Motor neuron (in vitro differentiated cells): ENCODE results near the gene SECISBP2L. TPM values are rescaled to one million over a fixed set of nuclear protein-coding genes. Genes with fewer than 3 reads are reported as not detected.
A peak's percentile ranks its signal among the peaks of the same experiment; 100 is the strongest.

Experiments
- ATAC-seq, 8 experiments: fragments of 200-7000 bp; cut with Tn5 transposase; replicated peaks in 6 of 8; 2 replicates each; pipeline ENCODE4 v1.8.0; 2021; ENCODE audit warnings: mild to moderate bottlenecking in 8 of 8, moderate library complexity in 8 of 8
- H3K27ac ChIP-seq, 2 donors: fragments of 250-450 bp; sonication (Bioruptor Pico); 2 replicates each; pipeline ENCODE4 v1.9.0; 2021; ENCODE audit warnings: antibody characterized with exemption in 2 of 2, mild to moderate bottlenecking in 2 of 2, moderate library complexity in 1 of 2
- H3K4me1 ChIP-seq, 2 donors: fragments of 250-450 bp; sonication (Bioruptor Pico); replicated peaks in 1 of 2; 2 replicates each; pipeline ENCODE4 v1.6.1; 2021; ENCODE audit warnings: antibody characterized with exemption in 2 of 2, mild to moderate bottlenecking in 2 of 2, moderate library complexity in 1 of 2
- H3K4me3 ChIP-seq, 5 donors: fragments of 250-450 bp; sonication (Bioruptor Pico); 2 replicates each; pipeline ENCODE4 v1.9.0; 2021; ENCODE audit warnings: antibody characterized with exemption in 5 of 5, mild to moderate bottlenecking in 5 of 5, moderate library complexity in 4 of 5
- WGBS, 10 experiments: fragments of 450-650 bp; shearing (Covaris generic); methylation state at CpG; one replicate each; pipeline ENCODE4 v1.0.0; 2022; 5-methylcytosine and 5-hydroxymethylcytosine counted together
- in situ Hi-C, 9 experiments: fragments of 400-800 bp; cut with MboI; loops; one replicate each; pipeline ENCODE4 v1.15.0; 2021; ENCODE audit warnings: low sequenced_read_pairs in 9 of 9, low pct_unique_long_range_greater_than_20kb in 2 of 9; ENCODE audit not compliant: unreplicated experiment in 9 of 9
- total RNA-seq, 8 experiments: library from RNA; unstranded; fragments of 300-600 nt; gene quantifications; 2 replicates each; pipeline versions ENCODE4 v1.2.3 to v1.2.4, GENCODE V29; 2022

The SECISBP2L gene
- total RNA-seq, 8 experiments from 2014 or later: 27.1 to 58.8 (median 35.3) TPM

DNA sequence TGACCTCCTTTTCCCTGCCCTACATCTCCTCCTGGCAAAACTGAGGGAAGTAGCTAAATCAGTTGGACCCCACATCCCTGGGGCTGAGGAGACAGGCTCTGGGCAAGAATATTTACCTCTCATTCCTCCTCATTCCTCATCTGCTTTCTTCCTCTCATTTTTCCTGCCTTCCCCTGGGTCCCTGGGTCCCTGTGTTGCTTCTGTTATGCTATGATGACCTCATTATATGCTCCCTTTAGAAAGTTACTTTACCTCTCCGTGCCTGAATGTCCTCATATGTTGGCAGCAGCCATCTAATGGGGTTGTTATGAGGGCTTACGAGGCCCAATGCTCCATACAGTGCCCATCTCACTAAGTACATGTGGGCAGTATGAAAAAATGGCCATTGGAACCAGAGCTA is 81.3 kb downstream of the SECISBP2L start:
- in situ Hi-C loops: loop anchor here in 1 of 9 experiments (10.0 kb wide), 1 partner anchor 100 kb away; no protein-coding TSS in a partner anchor
- WGBS, 10 experiments: 29 to 100% (median 80%) methylated on average over 1 to 2 of the region's 2 CpGs; no CpG with 5 or more reads in 2 of the 10 experiments

GRCh38 chr15:48963524-48964113 is 82.6 kb downstream of the SECISBP2L start, which contains the start of gene SHC4:
TSS of gene SHC4 (minus strand) at chr15:48963919. CDS start at chr15:48963015, 904 bp downstream.
- 0 to 1% (median 0%) methylated on average over 2 to 15 of the region's 16 CpGs; no CpG with 5 or more reads in 1 of the 10 experiments for WGBS, 10 experiments
- ATAC-seq: peak; percentile 78 to 90 (median 88)
- Histone ChIP-seq H3K4me1 (peaks cover 14 to 28% of the 10 kb centered on the region in 2 donors), H3K4me3 (peak within 1 kb of the TSS; percentile 38 to 74 (median 45)), H3K27ac (peak within 1 kb of the TSS; percentile 35 to 76)
- in situ Hi-C loops: loop anchor here in 1 of 9 experiments (10.0 kb wide), 1 partner anchor 99 kb away; no protein-coding TSS in a partner anchor

More for the DNA sequence above, 81.3 kb downstream of the SECISBP2L start:
- Histone ChIP-seq H3K27ac (peak overlapping the region; percentile 35 to 76), H3K4me3 (no peak overlapping the region), H3K4me1 (peaks cover 14 to 25% of the 10 kb centered on the region in 2 donors)
- ATAC-seq: no peak

DNA sequence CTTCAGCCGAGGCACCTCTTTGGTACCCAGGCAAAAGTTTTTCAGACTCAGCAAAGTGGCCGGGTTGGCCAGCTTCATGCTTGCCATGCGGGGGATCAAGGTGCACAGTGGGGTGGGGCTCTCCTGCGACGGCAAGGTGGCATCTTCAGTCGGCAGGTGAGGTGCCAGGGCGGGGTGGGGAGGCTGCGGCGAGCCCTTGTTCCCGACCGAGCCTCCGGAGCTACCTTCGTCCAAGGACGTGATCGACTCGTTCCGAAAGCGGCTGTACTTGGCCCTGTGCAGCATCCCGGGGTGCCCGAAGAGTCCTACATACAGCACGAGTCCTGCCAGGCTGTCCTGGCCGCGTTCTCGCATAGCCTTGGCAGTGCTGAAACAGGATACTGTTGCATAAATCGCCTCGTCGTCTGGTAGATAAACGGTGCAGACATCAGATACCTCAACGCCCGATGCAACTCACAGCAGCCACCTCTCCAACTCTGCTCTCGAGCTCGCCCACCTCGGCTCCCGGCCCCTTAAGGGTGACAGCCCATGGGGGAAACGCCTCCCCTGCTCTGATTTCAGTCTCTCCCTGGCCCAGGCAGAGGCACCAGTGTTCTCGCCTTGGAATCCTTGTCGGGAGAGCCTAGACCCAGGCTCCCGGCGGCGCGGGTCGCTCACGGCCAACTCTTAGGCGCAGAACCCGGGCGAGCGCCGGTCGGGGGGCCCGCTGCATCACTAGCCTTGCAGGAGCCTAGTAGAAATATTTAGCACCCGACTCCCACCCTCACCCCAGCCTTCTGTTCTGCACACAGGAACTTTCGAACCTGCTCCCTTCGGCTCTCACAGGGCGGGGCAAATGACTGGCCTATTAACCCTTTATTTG is 83.4 kb downstream of the SECISBP2L start:
- WGBS, 10 experiments: 0 to 9% (median 2%) methylated on average over 3 to 23 of the region's 54 CpGs; no CpG with 5 or more reads in 3 of the 10 experiments
- H3K4me1 ChIP-seq: peaks cover 14 to 28% of the 10 kb centered on the region in 2 donors
- in situ Hi-C loops: loop anchor here in 1 of 9 experiments (10.0 kb wide), 1 partner anchor 98 kb away; no protein-coding TSS in a partner anchor
- peak; percentile 49 to 70 (median 56) for ATAC-seq
- H3K4me3 ChIP-seq: peak overlapping the region; percentile 38 to 74 (median 45)
- peak overlapping the region; percentile 19 to 76 for H3K27ac ChIP-seq

- no peak for ATAC-seq
- in situ Hi-C loops: no loop called here
- 43 to 100% (median 70%) methylated on average over 1 to 3 of the region's 3 CpGs; no CpG with 5 or more reads in 1 of the 10 experiments for WGBS, 10 experiments
Measured at GRCh38 chr15:48955967-48956366, 90.3 kb downstream of the SECISBP2L start.

GRCh38 chr15:48955370-48955769 is 90.9 kb downstream of the SECISBP2L start:
- Histone ChIP-seq H3K27ac (no peak overlapping the region), H3K4me1 (peaks cover 0 to 4% of the 10 kb centered on the region in 2 donors), H3K4me3 (no peak overlapping the region)
- WGBS, 10 experiments: 66 to 100% (median 80%) methylated on average over 1 to 4 of the region's 4 CpGs; no CpG with 5 or more reads in 3 of the 10 experiments
- no peak for ATAC-seq
- in situ Hi-C loops: no loop called here

More at GRCh38 chr15:48955967-48956366, 90.3 kb downstream of the SECISBP2L start:
- no peak overlapping the region for H3K27ac ChIP-seq
- H3K4me1 ChIP-seq: peaks cover 0 to 4% of the 10 kb centered on the region in 2 donors
- no peak overlapping the region for H3K4me3 ChIP-seq

- no peak for ATAC-seq
- in situ Hi-C loops: no loop called here
- Histone ChIP-seq H3K4me3 (no peak overlapping the region), H3K27ac (no peak overlapping the region), H3K4me1 (no peaks in the 10 kb centered on the region)
- 25 to 100% (median 83%) methylated on average over 1 to 5 of the region's 5 CpGs for WGBS, 10 experiments
Measured at GRCh38 chr15:48954538-48954937, 91.7 kb downstream of the SECISBP2L start.

DNA sequence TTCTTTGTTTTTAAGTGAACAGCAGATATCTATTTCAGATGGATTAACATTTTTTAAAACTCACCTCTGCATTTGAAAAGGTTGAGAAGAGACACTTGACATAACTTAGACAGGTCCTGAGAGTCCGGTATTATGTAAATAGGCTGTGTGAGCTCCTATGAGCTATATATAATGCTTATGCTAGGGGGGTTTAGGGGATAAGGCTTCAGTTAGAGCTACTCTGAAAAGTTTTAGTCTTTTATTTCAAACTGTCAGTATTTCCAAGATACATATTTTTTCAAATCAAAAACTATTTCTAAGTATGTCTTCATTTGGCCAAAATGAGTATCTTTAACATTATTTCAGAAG is 99.4 kb downstream of the SECISBP2L start:
- no peak overlapping the region for H3K27ac ChIP-seq
- in situ Hi-C loops: no loop called here
- H3K4me1 ChIP-seq: no peaks in the 10 kb centered on the region
- ATAC-seq: no peak
- no peak overlapping the region for H3K4me3 ChIP-seq
- 83 to 100% (median 100%) methylated on average over 1 of the region's 1 CpG; no CpG with 5 or more reads in 4 of the 10 experiments for WGBS, 10 experiments

DNA sequence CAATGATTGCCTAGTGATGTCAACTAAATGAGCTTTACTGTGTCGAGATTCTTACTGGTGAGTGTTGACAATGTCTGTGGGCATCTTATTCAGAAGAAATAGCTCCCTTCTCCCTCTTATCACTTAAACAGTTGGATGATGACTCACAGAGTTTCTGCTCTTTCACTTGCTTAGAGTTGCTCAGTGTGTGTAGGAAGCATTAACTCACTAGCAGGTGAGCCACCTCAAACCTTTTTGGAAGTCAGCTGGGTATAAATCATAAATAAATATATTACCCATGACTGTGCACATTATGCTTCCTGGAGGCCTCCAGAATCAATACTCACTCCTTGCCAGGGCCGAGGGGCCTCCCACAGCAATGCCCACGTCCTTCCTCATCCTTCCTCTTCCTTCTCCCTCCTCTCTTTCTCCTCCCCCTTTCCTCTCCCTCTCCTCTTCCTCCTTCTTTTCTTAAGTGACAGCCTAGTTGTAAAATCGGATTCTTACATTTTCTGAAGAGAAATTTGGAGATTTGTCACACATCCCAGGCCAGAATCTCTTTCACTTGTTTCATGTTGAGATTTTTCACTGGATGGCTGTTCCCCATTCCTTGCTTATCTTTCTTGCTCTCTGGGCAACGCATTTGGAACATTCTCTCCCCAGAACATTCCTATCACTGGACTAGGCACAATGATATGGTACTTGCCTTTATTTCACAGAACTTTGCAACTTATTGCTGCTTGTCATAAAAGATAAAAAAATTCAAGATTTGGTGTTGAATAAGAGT is 100.0 kb downstream of the SECISBP2L start:
- H3K4me1 ChIP-seq: no peaks in the 10 kb centered on the region
- ATAC-seq: peak in 3 of 8 experiments; percentile 57 to 78 (median 64)
- WGBS, 10 experiments: 25 to 75% (median 52%) methylated on average over 1 to 5 of the region's 5 CpGs; no CpG with 5 or more reads in 1 of the 10 experiments
- no peak overlapping the region for H3K4me3 ChIP-seq
- in situ Hi-C loops: no loop called here
- no peak overlapping the region for H3K27ac ChIP-seq

DNA sequence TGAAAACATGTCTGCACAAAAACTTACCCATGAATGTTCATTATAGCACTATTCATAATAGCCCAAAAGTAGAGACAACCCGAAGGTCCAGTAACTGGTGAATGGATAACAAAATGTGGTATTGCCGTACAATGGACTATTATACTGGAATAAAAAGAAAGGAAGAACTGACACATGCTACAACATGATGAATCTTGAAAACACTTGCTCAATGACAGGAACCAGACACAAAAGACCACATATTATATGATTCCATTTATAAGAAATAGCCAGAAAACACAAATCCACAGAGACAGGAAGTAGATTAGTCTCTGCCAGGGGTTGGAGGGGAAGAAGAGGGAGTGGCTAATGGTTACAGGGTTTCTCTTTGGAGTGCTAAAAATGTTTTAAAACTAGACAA is 100.9 kb downstream of the SECISBP2L start:
- no peak overlapping the region for H3K4me3 ChIP-seq
- H3K27ac ChIP-seq: no peak overlapping the region
- ATAC-seq: no peak
- no peaks in the 10 kb centered on the region for H3K4me1 ChIP-seq
- in situ Hi-C loops: no loop called here
- WGBS, 10 experiments: 20 to 100% (median 78%) methylated on average over 1 to 2 of the region's 2 CpGs; no CpG with 5 or more reads in 2 of the 10 experiments

DNA sequence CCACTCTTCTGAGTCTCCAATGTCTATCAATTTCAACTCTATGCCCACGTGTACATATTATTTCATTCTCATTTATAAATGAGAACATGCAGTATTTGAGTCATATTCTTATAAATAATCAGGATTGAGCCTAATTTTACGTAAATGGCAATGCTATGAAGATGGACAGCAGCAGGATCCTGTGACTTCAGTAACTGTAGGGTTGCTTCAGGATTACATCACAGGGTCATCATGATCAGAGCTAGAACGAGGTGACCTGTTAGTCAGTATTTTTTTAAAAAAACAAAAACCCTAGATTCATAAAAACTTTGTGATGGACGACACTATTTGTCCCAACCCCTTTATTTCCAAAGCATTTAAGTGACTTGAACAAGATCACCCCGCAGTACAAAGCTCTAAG is 104.3 kb downstream of the SECISBP2L start:
- H3K4me1 ChIP-seq: no peaks in the 10 kb centered on the region
- in situ Hi-C loops: no loop called here
- H3K27ac ChIP-seq: no peak overlapping the region
- H3K4me3 ChIP-seq: no peak overlapping the region
- 55 to 100% (median 67%) methylated on average over 1 to 5 of the region's 5 CpGs for WGBS, 10 experiments
- peak in 2 of 8 experiments; percentile 60 to 76 for ATAC-seq

GRCh38 chr15:48940508-48940907 is 105.7 kb downstream of the SECISBP2L start:
- Histone ChIP-seq H3K4me1 (no peaks in the 10 kb centered on the region), H3K27ac (no peak overlapping the region), H3K4me3 (no peak overlapping the region)
- ATAC-seq: peak in 7 of 8 experiments; percentile 27 to 95 (median 82)
- WGBS, 10 experiments: 21 to 93% (median 60%) methylated on average over 1 to 6 of the region's 6 CpGs; no CpG with 5 or more reads in 1 of the 10 experiments
- in situ Hi-C loops: no loop called here

DNA sequence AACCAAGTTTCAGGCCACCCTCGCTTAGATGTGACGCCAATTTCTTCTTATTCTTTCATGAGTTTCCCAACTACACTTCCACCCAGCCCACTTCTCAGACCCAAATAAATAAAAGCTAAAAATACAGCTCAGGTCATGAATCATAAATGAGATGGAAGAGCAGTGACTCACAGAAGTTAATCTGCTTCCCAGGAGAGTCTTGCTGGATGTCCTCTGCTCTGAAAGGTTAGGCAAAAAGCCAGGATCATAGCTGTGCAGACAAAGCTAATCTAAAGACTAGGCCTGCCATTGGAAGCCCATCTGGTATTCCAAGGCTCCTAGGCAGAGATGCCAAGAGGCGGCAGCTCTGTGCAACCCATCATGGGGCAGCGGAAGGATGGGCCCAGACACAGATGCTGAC is 106.6 kb downstream of the SECISBP2L start:
- in situ Hi-C loops: no loop called here
- WGBS, 10 experiments: 20 to 100% (median 97%) methylated on average over 1 to 4 of the region's 4 CpGs; no CpG with 5 or more reads in 3 of the 10 experiments
- no peak overlapping the region for H3K27ac ChIP-seq

More for the DNA sequence above, 106.6 kb downstream of the SECISBP2L start:
- Histone ChIP-seq H3K4me3 (no peak overlapping the region), H3K4me1 (no peaks in the 10 kb centered on the region)
- peak in 3 of 8 experiments; percentile 34 to 73 (median 63) for ATAC-seq
